Muscle of arm (tissue), 14 donors: Measurements from ENCODE around the gene HTR3A. TPM values are rescaled to one million over a fixed set of nuclear protein-coding genes. Genes with fewer than 3 reads are reported as not detected.
"Not testable (repeated sequence)": the region's sequence is repeated elsewhere in the genome, so short reads cannot be mapped to it uniquely, and the experiment has no call there.

Experiments used
- DNase-seq: peaks from one replicate; pipeline ENCODE4 v3.0.0-alpha.2; 2013
- long read RNA-seq, 11 donors: transcript quantifications; one replicate each; lab custom pipeline, GENCODE V29; 2026
- polyA plus RNA-seq, 12 donors: library from polyadenylated mRNA; unstranded; fragments of 120-200 nt; gene quantifications; one replicate each; pipeline ENCODE4 v1.2.1, GENCODE V29; 2013; ENCODE audit not compliant: insufficient read length in 12 of 12

HTR3A gene
- polyA plus RNA-seq, result under 1 TPM in 6 of 12 donors, not detected in 6; 0.09 to 0.30 (median 0.11) TPM
- long read RNA-seq, donor 1, result 0 reads
- long read RNA-seq, donor 2, result 0 reads
- long read RNA-seq, donor 3, result 0 reads
- long read RNA-seq, donor 4, result 0 reads
- long read RNA-seq, donor 5, result 0 reads
- long read RNA-seq, donor 6, result 0 reads
- long read RNA-seq, donor 7, result 0 reads
- long read RNA-seq, donor 8, result 0 reads
- long read RNA-seq, donor 9, result 0 reads
- long read RNA-seq, donor 10, result 0 reads
- long read RNA-seq, donor 11, result 0 reads

DNA sequence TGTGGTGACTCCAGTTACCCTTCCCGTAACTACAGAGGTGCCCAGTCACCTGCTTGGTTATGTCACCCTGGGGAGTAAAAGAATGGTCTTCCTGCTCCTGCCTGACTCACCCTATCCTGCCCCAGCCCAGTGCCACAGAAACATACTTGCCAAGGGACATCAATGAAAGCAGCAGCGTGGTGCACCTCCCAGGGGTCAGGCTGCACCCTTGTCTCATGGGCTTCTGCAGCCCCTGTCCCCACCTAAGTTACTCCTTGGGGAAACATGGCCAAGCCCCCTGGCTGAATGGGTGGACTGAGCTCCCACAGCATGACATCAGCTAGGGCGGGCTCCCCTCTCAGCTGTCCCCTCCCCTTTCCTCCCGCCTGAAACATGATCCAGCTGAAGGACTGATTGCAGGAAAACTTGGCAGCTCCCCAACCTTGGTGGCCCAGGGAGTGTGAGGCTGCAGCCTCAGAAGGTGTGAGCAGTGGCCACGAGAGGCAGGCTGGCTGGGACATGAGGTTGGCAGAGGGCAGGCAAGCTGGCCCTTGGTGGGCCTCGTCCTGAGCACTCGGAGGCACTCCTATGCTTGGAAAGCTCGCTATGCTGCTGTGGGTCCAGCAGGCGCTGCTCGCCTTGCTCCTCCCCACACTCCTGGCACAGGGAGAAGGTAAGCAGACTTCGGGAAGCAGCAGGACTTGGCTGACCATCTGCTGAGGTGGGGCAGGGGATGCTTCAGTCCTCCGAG is at the start of gene HTR3A:
Gene HTR3A (plus strand): TSS at position 368 of the 730 bp plus-strand sequence. CDS start 218 bp downstream, at position 586.
- DNase-seq, result no peak

DNA sequence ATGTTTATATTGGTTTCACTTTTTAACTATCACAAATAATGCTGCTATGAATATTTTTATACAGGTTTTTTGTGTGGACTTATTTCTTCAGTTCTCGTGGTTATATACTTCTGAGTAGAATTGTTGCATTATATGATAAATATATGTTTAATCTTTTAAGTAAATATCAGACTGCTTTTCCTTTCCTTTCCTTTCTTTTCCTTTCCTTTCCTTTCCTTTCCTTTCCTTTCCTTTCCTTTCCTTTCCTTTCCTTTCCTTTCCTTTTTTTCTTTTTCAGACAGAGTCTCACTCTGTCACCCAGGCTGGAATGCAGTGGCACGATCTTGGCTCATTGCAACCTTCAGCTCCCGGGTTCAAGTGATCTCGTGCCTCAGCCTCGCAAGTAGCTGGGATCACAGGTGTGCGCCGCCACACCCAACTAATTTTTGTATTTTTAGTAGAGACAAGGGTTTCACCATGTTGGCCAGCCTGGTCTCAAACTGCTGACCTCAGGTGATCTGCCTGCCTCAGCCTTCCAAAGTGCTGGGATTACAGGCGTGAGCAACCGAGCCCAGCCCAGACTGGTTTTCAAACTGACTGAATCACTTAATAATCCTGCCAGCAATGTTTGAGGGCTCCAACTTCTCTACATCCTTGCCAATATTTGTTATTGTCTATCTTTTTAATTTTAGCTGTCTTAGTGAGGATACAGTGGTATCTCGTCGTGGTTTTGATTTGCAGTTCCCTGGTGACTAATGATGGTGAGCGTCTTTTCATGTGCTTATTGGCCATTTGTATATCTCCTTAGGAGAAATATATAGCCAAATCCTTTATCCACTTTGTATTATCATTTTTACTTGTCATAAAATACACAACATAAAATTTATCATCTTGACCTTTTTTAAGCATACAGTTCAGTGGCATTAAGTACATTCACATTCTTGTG is 48.4 kb upstream of the HTR3A start:
- DNase-seq, result no peak

DNA sequence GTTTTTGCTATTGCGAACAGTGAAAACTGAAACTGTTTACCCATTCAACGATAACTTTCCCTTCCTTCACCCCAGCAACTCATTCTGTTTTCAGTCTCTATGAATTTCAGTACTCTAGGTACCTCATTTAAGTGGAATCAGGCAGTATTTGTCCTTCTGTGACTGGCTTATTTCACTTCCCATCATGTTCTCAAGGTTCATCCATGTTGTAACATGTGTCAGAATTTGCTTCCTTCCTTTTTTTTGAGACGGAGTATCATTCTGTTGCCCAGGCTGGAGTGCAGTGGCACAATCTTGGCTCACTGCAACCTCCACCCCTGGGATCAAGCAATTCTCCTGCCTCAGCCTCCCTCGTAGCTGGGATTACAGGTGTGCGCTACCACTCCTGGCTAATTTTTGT is 46.6 kb upstream of the HTR3A start:
- no peak for DNase-seq

DNA sequence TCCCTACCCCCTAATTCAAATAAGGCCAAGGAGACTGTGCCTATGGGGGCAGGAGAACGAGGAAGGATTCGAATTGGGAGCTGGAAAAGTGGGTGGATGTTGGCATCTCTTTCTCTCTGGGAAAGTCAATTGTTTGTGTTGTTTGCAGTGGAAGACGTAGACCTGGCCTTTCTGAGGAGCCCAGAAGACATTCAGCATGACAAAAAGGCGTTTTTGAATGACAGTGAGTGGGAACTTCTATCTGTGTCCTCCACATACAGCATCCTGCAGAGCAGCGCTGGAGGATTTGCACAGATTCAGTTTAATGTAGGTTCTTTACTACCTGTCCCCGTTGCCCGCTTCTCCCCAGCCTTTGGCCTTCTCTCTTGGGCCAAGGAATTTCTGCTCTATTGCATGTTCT is 42.1 kb upstream of the HTR3A start:
- DNase-seq, result no peak

DNA sequence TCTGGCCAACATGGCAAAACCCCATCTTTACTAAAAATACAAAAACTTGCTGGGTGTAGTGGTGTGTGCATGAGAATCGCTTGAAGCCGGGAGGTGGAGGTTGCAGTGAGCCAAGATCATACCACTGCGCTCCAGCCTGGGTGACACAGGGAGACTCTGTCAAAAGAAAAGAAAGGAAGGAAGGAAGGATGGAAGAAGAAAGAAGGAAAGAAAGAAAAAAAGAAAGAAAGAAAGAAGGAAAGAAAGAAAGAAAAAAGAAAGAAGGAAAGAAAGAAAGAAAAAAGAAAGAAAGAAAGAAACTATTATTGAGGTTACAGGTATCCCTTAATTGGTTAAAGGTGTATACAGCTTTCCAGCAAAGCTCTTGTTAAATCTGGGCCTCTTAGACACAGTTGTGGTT is 40.7 kb upstream of the HTR3A start:
- not testable (repeated sequence) for DNase-seq

DNA sequence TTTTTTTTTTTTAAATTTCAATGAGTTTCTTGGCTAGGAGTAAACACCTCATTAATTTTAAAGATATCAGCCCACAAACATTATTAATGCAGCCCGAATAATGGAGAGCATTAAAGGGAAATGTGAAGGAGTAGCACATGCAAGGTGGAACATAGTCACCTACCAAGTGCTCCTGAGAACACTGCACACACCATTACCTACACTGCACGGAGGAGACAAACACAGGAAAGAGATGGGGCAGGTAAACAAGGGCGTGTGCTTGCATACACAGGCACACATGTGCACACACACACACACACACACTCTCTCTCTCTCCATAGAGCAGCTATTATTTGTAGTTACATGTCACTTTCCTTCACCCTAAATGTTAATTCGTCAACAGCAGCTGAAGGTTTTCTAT is 40.1 kb upstream of the HTR3A start:
- DNase-seq, result no peak

DNA sequence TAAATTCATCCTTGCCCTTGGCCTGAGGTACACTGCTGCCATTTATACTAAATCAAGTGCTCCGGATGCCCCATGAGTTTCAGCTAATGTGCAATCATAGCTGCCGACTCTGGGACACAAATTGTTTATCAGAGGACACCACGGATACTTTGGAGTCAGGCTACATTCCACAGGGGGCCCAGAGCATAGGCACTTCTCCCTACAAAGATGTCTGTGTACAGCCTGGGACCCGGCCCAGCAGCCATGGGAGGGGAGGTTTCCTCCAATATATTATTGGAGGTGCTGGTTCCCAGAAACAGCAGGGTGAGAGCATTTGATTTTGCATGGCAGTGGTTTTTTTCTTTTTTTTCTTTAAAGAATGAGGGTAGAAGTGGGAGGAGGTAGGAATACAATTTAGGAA is 39.0 kb upstream of the HTR3A start:
- no peak for DNase-seq

DNA sequence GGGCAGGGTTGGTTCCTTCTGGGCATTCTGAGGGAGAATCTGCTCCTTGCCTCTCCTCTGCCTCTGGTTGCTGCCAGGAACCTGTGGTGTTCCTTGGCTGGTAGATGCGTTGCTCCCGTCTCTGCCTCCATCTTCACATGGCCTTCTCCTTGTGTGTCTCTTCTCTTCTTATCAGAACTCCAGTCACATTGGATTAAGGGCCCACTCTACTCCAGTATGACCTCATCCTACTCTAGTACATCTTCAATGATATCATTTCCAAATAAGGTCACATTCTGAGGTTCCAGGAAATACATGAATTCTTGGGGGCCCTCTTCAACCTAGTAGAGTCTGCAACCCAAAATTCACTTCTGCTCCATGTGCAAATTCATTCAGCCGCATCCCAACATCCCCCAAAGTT is 37.0 kb upstream of the HTR3A start:
- DNase-seq, result no peak

DNA sequence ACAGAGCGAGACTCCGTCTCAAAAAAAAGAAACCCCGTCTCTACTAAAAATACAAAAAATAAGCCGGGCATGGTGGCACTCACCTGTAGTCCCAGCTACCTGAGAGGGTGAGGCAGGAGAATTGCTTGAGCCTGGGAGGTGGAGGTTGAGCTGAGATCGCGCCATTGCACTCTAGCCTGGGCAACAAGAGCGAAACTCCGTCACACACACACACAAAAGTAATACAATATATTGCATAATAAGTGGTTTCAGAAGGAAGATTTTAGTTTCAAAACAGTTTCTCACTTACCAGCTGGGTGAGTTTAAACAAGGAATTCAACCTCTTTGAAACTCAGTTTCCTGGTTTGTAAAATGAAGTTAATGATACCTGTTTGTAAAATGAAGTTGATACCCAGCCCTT is 32.7 kb upstream of the HTR3A start:
- no peak for DNase-seq

DNA sequence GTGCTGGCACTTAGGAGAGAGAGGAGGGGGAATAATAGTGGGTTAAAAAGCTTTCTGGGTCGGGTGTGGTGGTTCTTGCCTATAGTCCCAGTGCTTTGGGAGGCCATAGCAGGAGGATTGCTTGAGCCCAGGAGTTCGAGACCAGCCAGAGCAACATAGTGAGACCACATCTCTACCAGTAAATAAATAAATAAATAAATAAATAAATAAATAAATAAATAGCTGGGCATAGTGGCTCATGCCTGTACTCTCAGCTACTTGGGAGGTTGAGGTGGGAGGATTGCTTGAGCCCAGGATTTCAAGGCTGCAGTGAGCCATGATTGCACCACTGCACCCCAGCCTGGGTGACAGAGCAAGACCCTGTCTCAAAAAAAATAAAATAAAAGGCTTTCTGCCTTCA is 28.7 kb upstream of the HTR3A start:
- not testable (repeated sequence) for DNase-seq

DNA sequence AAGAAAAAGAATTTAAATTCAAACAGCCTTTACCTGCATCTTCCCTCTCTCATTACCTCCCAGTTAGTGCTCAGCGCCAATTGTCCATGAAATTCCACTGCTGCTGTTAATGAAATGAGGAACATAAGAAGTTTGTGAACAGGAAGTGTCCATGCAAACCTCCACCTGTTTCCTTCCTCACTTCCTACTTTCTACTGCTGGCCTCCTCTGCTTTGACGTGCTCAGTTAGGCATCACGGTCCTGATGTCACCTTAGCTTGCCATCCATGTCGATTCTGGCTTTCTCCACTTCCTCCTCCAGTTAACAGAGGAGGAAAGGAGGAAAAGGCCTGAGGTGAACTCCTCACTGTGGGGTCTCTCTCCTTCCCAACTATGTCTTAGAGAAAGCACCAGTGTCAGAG is 26.9 kb upstream of the HTR3A start:
- no peak for DNase-seq

DNA sequence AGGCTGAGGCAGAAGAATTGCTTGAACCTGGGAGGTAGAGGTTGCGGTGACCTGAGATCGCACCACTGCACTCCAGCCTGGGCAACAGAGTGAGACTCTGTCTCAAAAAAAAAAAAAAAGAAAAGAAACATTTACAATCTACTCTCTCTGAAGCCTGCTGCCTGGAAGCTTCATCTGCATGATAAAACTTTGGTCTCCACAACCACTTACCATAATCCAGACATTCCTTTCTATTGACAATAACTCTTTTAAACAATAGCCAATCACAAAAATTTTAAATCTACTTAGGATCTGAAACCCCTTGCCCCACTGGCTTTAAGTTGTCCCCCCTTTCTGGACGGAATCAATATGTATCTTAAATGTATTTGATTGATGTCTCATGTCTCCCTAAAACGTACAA is 25.0 kb upstream of the HTR3A start:
- DNase-seq, result no peak

DNA sequence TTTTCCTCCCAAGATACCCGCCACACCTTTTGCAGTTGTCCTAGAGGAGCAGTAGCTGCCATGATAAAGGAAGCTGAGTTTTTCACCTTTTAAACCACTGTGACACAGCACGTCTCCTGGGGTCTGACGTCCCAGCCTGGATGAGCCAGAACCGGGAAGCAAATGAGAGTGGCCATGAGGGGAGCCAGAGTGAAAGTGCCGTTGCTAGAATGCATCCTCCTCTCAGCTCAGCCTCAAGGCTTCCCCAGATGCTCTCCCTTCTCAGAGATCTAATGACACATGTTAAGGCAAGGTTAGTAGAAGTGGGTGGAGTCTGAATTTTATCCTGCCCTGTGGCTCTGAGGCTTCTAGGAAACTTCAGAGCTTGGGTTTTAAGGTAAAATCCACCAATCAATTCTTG is 23.4 kb upstream of the HTR3A start:
- DNase-seq, result no peak

DNA sequence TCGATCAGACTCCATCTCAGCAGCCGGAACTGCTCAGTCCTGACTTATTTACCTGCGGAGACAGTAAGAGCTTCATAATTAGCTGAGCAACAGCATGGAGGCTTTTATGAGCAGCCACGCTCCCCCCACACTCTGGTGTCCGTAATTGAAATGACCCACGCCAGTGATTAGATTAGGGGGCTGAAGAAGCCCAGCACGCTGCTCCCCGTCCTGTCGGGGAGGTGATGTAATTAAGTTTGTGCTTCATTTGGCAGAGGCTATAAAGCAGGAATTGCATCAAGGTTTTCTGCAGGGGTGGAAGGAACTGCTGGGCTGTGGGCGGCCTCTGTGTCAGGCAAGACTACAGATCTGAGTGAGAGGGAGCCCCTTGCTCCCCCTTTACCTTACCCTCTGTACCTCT is 22.8 kb upstream of the HTR3A start:
- DNase-seq, result no peak

DNA sequence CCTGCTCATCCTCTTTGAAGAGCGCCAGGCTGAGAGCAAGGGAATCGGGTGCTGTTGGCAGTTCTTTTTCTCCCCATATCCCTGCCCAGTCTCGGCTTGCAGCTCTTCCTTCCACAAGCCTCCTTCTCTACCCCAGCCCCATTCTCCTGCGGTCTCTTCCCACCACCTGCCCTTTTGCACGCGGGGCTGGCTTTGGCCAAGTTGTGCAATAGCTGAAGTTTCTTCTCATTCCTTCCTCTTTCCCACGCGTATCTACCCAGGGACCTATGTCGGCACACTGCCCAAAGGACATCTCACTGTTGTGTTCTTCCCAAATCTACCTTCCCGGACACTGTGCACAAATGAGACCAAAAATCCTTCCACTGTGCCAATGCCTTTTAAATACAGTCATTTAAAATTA is 22.3 kb upstream of the HTR3A start:
- DNase-seq, result no peak

DNA sequence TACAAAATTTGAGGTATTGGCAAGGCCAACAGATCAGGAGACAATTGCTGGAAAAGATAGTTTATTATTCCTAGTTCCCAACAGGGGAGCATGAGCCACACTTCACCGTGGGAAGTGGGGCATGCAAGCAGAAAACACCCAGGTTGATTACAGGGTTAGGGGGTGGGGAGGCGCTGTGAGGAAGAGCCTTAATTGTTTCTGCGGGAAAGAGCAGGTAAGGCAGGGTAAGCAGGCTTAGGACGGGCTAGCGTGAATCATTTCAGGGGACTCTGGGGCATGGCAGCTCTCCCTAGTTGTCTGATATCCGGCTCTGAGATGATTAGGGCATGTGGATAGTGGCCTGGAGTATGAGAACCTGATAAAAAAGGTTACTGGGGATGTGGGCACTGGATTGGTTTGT is 20.7 kb upstream of the HTR3A start:
- DNase-seq, result no peak

DNA sequence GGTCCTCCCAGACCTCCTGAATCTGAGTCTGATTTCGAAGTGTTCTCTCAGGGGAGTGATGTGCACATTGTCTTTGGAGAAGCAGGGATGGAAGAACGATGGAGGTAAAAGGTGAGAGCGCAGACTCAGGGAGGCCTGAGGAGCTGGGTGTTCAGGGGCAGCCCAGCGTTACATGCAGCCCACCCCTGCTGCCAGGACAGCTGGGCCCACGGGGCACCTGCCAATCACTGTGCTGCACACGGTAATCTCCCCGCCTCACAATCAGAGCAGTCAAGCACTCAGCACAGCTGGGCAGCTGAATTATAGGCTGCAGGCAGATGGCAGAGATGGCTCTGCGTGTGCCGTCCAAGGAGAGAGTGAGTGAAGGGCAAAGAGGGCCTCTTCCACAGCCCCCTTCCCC is 17.9 kb upstream of the HTR3A start:
- DNase-seq, result no peak

DNA sequence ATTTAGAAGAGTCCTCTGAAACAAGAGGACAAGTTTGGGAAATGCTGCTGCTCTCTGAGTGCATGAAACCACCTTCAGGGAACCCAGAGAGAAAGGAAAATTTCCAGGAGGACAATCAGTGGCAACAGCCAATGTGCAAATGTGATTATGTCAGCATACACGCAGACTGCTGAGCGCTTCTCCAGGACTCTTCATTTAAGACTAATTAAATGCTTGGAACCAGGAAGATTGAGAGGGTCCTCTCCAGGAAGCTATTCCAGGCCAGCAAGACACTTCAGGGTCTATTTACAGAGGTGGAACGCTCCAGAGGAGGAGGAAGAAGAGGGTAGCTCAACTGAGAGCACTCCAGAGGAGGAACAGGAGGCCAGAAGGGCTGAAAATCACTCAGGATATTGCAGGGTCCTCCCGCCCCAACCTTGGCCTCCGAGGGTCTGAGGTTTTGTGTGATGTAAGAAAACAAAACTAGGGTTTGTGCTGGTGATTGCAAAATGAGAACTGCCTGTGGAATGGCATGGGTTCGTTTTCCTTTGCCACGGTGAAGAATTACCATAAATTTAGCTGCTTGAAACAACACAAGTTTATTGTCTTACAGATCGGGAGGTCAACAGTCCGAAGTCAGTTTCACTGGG is 14.1 kb upstream of the HTR3A start:
- DNase-seq, result no peak

DNA sequence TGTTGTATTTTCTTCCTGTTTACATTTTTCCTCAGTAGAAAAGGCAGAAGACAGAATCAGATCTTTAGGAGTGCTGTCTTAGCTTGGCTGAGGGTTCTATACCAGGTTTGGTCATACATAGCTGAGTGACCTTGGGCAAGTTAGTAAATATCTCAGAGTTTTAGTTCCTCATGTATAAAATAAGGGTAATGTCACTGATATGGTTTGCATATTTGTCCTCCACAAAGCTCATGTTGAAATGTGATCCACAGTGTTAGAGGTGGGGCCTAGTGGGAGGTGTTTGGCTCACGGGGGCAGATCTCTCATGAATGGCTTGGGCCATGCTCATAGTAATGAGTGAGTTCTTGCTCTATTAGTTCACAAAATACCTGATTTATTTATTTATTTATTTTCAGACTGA is 7.5 kb upstream of the HTR3A start:
- no peak for DNase-seq

DNA sequence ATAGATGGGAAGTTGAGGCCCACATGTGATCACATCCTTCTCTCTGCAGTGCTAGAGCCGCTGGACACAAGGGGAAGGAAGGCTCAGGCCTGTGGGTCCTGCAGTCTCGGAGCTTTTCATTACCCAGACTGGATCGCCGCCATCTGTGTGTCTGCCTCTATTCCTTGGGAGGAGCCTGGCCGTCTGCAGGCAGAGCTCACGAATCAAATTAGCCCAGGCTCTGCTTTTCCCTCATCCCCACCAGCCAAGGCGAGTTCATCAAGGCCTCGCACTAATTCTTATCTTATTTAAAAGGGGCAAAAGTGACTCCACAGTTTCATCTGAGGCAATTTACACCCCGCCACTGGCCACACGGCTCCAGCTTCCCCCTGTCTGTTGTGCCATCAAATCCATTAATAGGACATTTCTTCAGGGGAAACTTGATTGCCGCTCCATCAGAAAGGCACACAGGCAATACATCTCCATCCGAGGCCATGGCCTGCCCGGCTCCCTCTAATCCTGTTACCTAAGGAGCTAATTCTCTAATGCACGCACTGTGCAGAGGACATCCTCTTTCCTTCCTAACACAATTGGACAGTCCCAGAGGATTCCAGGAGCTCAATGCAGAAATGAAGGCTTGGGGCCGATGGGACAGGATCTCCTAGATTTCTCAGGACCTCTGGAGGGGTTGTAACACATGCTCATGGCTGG is 3.3 kb upstream of the HTR3A start:
- DNase-seq, result no peak

DNA sequence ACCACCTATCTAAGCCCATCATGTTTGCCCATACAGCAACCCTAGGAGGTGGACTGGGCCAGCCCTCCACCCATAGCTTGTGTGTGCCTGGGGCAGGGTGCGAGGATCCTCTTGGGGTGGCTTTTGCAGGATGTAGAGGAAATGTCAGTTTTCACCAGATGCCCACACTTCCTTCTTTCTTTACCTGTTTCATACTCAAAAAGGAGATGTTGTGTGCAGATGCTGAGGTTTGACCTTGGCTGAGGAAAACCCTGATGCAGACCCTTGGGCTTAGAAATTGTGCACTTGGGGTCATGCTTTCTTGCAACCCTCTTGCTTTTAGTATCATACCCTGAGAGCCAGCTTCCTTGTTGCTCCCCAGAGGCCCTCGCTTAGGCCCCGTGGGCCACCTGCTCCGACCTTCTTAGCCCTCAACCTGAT is 2.2 kb downstream of the HTR3A start:
- no peak for DNase-seq

DNA sequence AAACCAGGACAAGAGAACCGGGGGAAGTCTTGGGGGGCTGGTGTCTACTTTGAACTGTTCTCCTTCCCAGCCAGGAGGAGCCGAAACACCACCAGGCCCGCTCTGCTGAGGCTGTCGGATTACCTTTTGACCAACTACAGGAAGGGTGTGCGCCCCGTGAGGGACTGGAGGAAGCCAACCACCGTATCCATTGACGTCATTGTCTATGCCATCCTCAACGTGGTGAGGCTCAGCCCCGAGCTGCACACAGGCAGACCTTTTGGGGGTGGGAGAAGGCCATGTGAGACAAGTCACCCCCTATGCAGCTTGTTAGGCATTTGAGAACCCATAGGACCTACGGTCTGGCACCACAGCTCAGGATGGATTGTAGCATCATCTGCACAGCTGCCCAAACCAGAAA is 2.8 kb downstream of the HTR3A start:
- DNase-seq, result no peak
